ENCODE measurements around the gene EP400.
"Not testable (repeated sequence)": the region's sequence is repeated elsewhere in the genome, so short reads cannot be mapped to it uniquely, and the experiment has no call there.

The EP400 gene

GRCh38 chr12:131947482-131948027, 2.2 kb upstream of the EP400 start:
- in situ Hi-C loops (cut with MboI; ENCODE audit: low sequenced_read_pairs): no loop called here

DNA sequence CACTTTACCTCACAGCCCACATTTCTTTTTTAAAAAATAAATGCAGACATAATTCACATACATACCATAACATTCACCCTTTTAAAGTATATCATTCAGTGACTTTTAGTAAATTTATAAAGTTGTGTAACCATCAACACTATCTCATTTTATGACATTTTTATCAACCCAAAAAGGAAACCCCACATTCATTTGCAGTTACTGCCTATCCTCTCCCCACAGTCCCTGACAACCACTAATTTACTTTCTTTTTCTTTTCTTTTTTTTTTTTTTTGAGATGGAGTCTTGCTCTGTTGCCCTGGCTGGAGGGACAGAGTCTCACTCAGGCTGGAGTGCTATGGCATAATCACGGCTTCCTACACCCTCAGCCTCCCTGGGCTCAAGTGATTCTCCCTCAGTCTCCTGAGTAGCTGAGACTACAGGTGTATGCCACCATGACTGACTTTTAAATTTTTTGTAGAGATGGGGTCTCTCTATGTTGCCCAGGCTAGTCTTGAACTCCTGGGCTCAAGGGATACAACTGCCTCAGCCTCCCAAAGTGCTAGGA, 1.5 kb upstream of the EP400 start:
- in situ Hi-C loops (cut with MboI; ENCODE audit: low sequenced_read_pairs): no loop called here

- in situ Hi-C loops (cut with MboI; ENCODE audit: low sequenced_read_pairs): not testable (repeated sequence)
Observed at GRCh38 chr12:131948713-131949430, 870 bp upstream of the EP400 start.

- in situ Hi-C loops (cut with MboI; ENCODE audit: low sequenced_read_pairs): no loop called here
Observed at GRCh38 chr12:131950182-131950913, 606 bp downstream of the EP400 start.

DNA sequence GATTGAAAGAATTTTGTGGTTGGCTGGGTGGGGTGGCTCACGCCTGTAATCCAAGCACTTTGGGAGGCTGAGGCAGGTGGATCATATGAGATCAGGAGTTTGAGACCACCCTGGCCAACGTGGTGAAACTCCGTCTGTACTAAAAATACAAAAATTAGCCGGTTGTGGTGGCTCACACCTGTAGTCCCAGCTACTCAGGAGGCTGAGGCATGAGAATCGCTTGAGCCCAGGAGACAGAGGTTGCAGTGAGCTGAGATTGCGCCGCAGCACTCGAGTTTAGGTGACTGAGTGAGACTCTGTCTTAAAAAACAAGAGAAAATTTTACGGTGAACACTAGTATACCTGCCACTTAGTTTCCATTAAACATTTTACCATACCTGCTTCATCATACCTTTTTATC, 4.1 kb downstream of the EP400 start:
- in situ Hi-C loops (cut with MboI; ENCODE audit: low sequenced_read_pairs): not testable (repeated sequence)

DNA sequence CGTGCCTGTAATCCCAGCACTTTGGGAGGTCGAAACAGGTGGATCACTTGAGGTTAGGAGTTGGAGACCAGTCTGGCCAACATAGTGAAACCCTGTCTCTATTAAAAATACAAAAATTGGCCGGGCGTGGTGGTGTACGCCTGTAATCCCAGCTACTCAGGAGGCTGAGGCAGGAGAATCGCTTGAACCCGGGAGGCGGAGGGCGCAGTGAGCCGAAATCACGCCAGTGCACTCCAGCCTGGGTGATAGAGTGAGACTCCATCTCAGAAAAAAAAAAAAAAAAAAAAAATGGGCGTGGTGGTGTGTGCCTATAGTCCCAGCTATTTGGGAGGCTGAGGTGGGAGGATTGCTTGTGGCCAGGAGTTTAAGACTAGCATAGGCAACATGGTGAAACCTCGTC, 4.7 kb downstream of the EP400 start:
- in situ Hi-C loops (cut with MboI; ENCODE audit: low sequenced_read_pairs): not testable (repeated sequence)

- in situ Hi-C loops (cut with MboI; ENCODE audit: low sequenced_read_pairs): no loop called here
Observed at GRCh38 chr12:131959116-131959515, 9.4 kb downstream of the EP400 start.

DNA sequence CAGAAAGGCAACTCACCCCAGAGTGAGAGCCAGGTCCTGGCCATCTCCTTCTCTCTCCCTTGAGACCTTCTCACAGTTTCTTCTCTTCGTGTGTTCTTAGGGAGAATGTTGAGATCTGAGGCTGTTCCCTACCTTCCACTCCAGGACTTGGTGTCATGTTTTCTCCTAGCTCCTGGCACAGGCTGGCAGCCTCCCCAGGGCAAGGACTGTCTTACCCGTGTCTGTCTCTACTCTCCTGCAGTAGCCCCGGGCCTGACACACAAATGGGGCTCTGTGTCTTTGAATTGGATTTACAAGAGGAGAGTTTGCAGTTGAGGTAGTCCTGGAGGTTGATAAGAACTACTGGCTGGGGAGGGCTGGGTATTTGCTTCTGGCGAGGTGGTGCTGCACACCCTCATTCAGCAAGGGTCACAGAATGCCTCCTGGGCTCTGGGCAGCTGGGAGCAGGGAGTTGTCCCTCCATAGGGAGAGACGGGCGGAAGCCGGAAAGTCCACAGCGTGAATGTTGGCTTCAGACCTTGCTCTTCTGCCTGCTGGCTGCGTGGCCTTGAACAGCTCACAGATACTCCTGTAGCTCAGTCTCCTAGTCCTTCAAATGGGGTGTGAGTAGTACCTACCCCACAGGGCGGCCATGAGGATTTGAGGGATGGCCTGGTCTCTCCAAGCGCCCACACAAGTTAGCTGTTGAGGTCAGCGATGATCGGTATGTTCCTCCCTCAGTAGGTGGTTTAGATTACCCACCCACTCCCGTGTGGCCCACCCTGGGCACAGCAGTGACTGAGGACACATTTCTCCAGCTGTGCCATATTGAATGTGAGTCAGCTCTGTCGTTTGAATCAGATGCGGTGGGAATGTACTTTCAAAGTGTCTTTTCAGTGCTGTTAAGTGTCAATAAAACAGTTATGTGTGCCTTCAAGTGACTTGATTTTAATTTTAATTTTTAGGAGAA, 10.2 kb downstream of the EP400 start:
- in situ Hi-C loops (cut with MboI; ENCODE audit: low sequenced_read_pairs): no loop called here

- in situ Hi-C loops (cut with MboI; ENCODE audit: low sequenced_read_pairs): not testable (repeated sequence)
Observed at GRCh38 chr12:131960590-131961325, 11.0 kb downstream of the EP400 start.

DNA sequence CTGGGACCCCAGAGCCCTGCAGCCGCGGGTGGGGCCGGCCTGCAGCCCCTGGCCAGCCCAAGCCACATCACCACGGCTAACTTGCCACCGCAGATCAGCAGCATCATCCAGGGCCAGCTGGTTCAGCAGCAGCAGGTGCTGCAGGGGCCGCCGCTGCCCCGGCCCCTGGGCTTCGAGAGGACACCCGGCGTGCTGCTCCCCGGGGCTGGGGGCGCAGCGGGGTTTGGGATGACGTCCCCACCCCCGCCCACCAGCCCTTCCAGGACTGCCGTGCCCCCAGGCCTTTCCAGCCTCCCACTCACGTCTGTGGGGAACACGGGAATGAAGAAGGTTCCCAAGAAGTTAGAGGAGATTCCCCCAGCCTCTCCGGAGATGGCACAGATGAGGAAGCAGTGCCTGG, 11.6 kb downstream of the EP400 start:
- in situ Hi-C loops (cut with MboI; ENCODE audit: low sequenced_read_pairs): not testable (repeated sequence)

- in situ Hi-C loops (cut with MboI; ENCODE audit: low sequenced_read_pairs): no loop called here
Observed at GRCh38 chr12:131962069-131962468, 12.3 kb downstream of the EP400 start.

GRCh38 chr12:131963381-131963780, 13.6 kb downstream of the EP400 start:
- in situ Hi-C loops (cut with MboI; ENCODE audit: low sequenced_read_pairs): no loop called here

DNA sequence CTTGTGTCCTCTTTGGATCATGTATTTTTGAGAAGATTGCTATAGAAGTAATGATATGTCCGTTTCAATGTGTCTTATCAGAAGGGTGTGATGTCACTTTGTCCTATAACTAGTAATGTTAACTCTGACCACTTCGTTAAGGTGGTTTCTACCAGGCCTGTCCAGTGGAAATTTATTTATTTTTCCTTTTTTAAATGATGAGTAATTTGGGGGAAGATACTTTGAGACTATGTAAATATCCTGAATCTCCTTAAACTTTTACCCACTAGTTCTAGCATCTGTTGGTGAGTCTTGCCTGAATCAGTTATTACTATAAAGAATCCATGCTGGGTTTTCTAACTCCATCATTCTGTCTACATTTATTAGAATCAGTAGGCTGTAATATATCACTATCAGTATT, 15.3 kb downstream of the EP400 start:
- in situ Hi-C loops (cut with MboI; ENCODE audit: low sequenced_read_pairs): no loop called here

GRCh38 chr12:131971226-131971625, 21.5 kb downstream of the EP400 start:
- in situ Hi-C loops (cut with MboI; ENCODE audit: low sequenced_read_pairs): no loop called here

DNA sequence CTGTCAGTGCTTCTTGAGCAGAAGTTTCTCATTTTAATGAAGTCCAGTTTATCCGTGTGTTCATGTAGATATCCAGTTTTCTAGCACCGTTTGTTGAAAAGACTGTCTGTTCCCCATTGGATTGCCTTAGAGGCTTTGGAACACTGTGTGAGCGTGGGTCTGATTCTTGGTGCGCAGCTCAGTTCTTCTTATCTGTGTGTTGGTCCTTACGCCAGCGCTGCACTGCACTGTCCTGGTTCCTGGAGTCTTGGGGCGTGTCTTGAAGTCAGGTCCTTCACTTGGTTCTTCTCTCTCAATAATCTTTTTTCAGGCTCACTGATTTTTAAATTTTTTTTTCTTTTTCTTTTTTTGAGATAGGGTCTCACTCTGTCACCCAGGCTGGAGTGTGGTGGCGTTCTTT, 25.5 kb downstream of the EP400 start:
- in situ Hi-C loops (cut with MboI; ENCODE audit: low sequenced_read_pairs): no loop called here

DNA sequence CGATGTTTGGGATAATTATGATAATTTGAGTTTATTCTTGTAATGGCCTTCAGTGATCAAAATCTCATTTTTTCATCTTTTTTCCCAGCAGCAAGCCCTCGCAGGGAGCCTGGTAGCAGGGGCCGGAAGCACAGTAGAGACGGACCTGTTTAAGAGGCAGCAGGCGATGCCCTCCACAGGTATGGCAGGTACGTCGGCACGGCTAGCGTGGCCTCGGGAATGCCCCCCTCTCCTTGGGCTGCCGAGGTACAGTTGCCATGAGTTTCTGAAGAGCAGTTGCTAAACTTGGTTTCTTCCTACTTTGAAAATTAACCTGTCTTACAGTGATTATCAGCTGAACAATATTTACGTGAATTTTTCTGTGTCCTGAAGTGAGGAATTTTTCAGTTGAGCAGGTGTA, 29.9 kb downstream of the EP400 start:
- in situ Hi-C loops (cut with MboI; ENCODE audit: low sequenced_read_pairs): no loop called here

GRCh38 chr12:131980263-131980662, 30.5 kb downstream of the EP400 start:
- in situ Hi-C loops (cut with MboI; ENCODE audit: low sequenced_read_pairs): no loop called here

GRCh38 chr12:131981388-131981787, 31.6 kb downstream of the EP400 start:
- in situ Hi-C loops (cut with MboI; ENCODE audit: low sequenced_read_pairs): no loop called here

DNA sequence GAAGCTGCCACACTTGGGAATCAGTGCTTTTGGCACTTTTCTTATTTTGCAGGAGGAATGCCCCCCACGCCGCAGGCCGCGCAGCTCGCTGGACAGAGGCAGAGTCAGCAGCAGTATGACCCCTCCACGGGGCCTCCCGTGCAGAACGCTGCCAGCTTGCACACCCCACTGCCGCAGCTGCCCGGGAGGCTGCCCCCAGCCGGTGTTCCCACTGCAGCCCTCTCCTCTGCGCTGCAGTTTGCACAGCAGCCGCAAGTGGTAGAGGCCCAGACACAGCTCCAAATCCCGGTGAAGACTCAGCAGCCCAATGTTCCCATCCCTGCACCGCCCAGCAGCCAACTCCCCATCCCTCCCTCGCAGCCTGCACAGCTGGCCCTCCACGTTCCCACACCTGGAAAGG, 32.3 kb downstream of the EP400 start:
- in situ Hi-C loops (cut with MboI; ENCODE audit: low sequenced_read_pairs): no loop called here

GRCh38 chr12:131983026-131983425, 33.3 kb downstream of the EP400 start:
- in situ Hi-C loops (cut with MboI; ENCODE audit: low sequenced_read_pairs): no loop called here

Data from HL-60/S4 treated with retinoic acid at 250 ng/mL for 4 days and 3 days (cell line).